Thyroid gland (tissue), 4 donors: ENCODE data around the gene ARHGEF6. TPM values are rescaled to one million over a fixed set of nuclear protein-coding genes. Genes with fewer than 3 reads are reported as not detected.

Experiments used
- DNase-seq, 2 donors: peaks; one replicate each; pipeline ENCODE4 v3.0.0-alpha.2; 2019
- H3K27ac ChIP-seq, 3 donors: fragments of 200-600 bp; sonication (generic); 1 replicate in 2 of 3; 2 replicates in 1 of 3; pipeline ENCODE4 v1.5.1; 2016 to 2019; ENCODE audit warnings: mild to moderate bottlenecking in 1 of 3, moderate library complexity in 1 of 3
- H3K27me3 ChIP-seq: fragments of 200-600 bp; sonication (generic); one replicate; pipeline ENCODE4 v1.5.1; 2019
- H3K36me3 ChIP-seq, 2 donors: fragments of 200-600 bp; sonication (generic); one replicate each; pipeline ENCODE4 v1.5.1; 2016 to 2019
- H3K4me1 ChIP-seq, 2 donors: fragments of 200-600 bp; sonication (generic); one replicate each; pipeline ENCODE4 v1.5.1; 2017 to 2019
- H3K4me3 ChIP-seq, 3 donors: fragments of 200-600 bp; sonication (generic); replicated peaks in 1 of 3; 1 replicate in 2 of 3; 2 replicates in 1 of 3; pipeline ENCODE4 v1.5.1; 2016; ENCODE audit warnings: mild to moderate bottlenecking in 1 of 3
- H3K9me3 ChIP-seq: fragments of 200-600 bp; sonication (generic); one replicate; pipeline ENCODE4 v1.5.1; 2017
- CTCF ChIP-seq, 6 experiments: fragments of 200-600 bp in 3 of 6; fragments of 450-650 bp in 3 of 6; sonication (generic) in 3 of 6; IDR thresholded peaks; one replicate each; pipeline ENCODE4 v1.5.1; 2016 to 2019; ENCODE audit warnings: antibody characterized with exemption in 6 of 6, mild to moderate bottlenecking in 2 of 6, inconsistent platforms in 1 of 6, moderate library complexity in 1 of 6
- POLR2A ChIP-seq, 2 donors: fragments of 450-650 bp; IDR thresholded peaks; one replicate each; pipeline ENCODE4 v1.6.1; 2017; ENCODE audit warnings: antibody characterized with exemption in 2 of 2, mild to moderate bottlenecking in 2 of 2, moderate library complexity in 1 of 2
- WGBS, 2 donors: methylation state at CpG; one replicate each; pipeline ENCODE4 v1.1.5; 2017; 5-methylcytosine and 5-hydroxymethylcytosine counted together
- intact Hi-C: fragments of 100-400 bp; cut with DNase I; formaldehyde crosslinking; loops from one replicate; pipeline ENCODE4 v1.15.1; 2023
- total RNA-seq, 4 donors: library from RNA; depleted of rRNA; stranded (reverse); fragments of >200 nt; gene quantifications; one replicate each; pipeline ENCODE4 v1.2.3, GENCODE V29; 2016

Gene ARHGEF6
- total RNA-seq, 4 donors from 2014 or later: 3.5 to 12.0 (median 6.4) TPM

- Histone ChIP-seq H3K27ac (no peak overlapping the region), H3K36me3 (no peaks in the 10 kb centered on the region), H3K4me3 (no peak overlapping the region), H3K4me1 (no peaks in the 10 kb centered on the region), H3K9me3 (no peaks in the 10 kb centered on the region), H3K27me3 (no peaks in the 10 kb centered on the region)
- TF ChIP-seq CTCF (IDR thresholded peaks at IDR 0.05): no peak
- no peak for TF ChIP-seq POLR2A (IDR thresholded peaks at IDR 0.05)
- intact Hi-C loops: no loop called here
- WGBS, 2 donors: 88 to 92% methylated on average over 6 of the region's 6 CpGs
- no peak for DNase-seq
Measured at GRCh38 chrX:136714626-136715599, 65.8 kb downstream of the ARHGEF6 start.

- intact Hi-C loops: no loop called here
- Histone ChIP-seq H3K27me3 (no peaks in the 10 kb centered on the region), H3K4me1 (no peaks in the 10 kb centered on the region), H3K36me3 (no peaks in the 10 kb centered on the region), H3K4me3 (no peak overlapping the region), H3K9me3 (no peaks in the 10 kb centered on the region), H3K27ac (no peak overlapping the region)
- TF ChIP-seq POLR2A (IDR thresholded peaks at IDR 0.05) (no peak), CTCF (IDR thresholded peaks at IDR 0.05) (no peak)
- no peak for DNase-seq
Measured at GRCh38 chrX:136712650-136713310, 68.0 kb downstream of the ARHGEF6 start.

- intact Hi-C loops: no loop called here
- Histone ChIP-seq H3K4me3 (no peak overlapping the region), H3K27me3 (no peaks in the 10 kb centered on the region), H3K4me1 (no peaks in the 10 kb centered on the region), H3K9me3 (no peaks in the 10 kb centered on the region), H3K27ac (no peak overlapping the region), H3K36me3 (no peaks in the 10 kb centered on the region)
- 52 to 67% methylated on average over 1 of the region's 1 CpG for WGBS, 2 donors
- TF ChIP-seq CTCF (IDR thresholded peaks at IDR 0.05) (peak in 1 of 6 experiments; percentile 20), POLR2A (IDR thresholded peaks at IDR 0.05) (no peak)
- peak in 1 of 2 donors; percentile 14 for DNase-seq
Measured at GRCh38 chrX:136711147-136711546, 69.6 kb downstream of the ARHGEF6 start.

- 41 to 73% methylated on average over 2 of the region's 2 CpGs for WGBS, 2 donors
- no peak for DNase-seq
- Histone ChIP-seq H3K4me3 (no peak overlapping the region), H3K27me3 (no peaks in the 10 kb centered on the region), H3K4me1 (no peaks in the 10 kb centered on the region), H3K9me3 (no peaks in the 10 kb centered on the region), H3K36me3 (no peaks in the 10 kb centered on the region), H3K27ac (no peak overlapping the region)
- intact Hi-C loops: no loop called here
- TF ChIP-seq POLR2A (IDR thresholded peaks at IDR 0.05) (no peak), CTCF (IDR thresholded peaks at IDR 0.05) (no peak)
Measured at GRCh38 chrX:136710325-136710951, 70.3 kb downstream of the ARHGEF6 start.
